Caki2 (cell line): Measurements from ENCODE around the gene HEXIM2. TPM values are rescaled to one million over a fixed set of nuclear protein-coding genes. Genes with fewer than 3 reads are reported as not detected.

ENCODE experiments used
- DNase-seq: peaks from one replicate; pipeline ENCODE4 v3.0.0-alpha.2; 2015; ENCODE audit warnings: low read depth
- in situ Hi-C: cut with HindIII; loops from 2 replicates; pipeline ENCODE4 v1.10.0; 2016; ENCODE audit warnings: low sequenced_read_pairs, low pct_unique_long_range_greater_than_20kb, mixed read lengths
- total RNA-seq: library from RNA; depleted of rRNA; stranded (reverse); fragments of >200 nt; shearing (Covaris generic); gene quantifications from 2 replicates; pipeline ENCODE4 v1.2.3, GENCODE V29; 2014; ENCODE audit warnings: low replicate concordance

Gene HEXIM2
- total RNA-seq, 1 experiment from 2014 or later: 53.4 TPM

DNA sequence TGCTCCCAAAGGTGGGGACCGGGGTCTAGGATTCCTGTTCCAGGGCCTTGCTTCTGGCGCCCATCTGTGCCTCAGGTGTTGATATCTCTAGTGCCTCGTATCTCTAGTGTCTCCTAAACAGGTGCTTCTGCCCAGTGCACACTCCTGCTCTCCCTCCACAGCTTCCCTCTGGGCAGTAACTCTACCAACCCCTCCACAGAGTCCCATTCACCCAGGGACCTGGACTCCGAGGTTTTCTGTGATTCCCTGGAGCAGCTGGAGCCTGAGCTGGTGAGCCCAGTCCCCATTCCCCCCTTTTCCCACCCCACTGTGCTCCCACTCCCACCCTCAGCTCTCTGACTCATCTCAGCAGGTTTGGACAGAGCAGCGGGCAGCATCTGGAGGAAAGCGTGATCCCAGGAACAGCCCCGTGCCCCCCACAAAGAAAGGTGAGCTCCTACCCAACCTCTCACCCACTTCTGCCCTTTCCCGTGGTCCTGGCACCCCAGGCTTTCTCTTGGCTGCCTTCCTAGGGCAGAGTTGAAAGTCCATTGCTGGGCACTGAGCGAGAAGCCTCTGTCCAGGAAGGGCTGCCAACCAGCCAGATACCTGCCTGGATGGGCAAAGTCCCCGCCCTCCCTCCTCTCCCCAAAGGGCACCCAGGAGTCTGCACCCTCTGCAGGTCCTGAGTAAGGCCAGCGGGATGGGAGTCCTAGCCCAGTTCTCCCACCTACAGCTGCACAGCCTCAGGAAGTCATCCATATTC lies 23.9 kb upstream of the HEXIM2 start:
- in situ Hi-C loops: no loop called here
- DNase-seq: no peak

DNA sequence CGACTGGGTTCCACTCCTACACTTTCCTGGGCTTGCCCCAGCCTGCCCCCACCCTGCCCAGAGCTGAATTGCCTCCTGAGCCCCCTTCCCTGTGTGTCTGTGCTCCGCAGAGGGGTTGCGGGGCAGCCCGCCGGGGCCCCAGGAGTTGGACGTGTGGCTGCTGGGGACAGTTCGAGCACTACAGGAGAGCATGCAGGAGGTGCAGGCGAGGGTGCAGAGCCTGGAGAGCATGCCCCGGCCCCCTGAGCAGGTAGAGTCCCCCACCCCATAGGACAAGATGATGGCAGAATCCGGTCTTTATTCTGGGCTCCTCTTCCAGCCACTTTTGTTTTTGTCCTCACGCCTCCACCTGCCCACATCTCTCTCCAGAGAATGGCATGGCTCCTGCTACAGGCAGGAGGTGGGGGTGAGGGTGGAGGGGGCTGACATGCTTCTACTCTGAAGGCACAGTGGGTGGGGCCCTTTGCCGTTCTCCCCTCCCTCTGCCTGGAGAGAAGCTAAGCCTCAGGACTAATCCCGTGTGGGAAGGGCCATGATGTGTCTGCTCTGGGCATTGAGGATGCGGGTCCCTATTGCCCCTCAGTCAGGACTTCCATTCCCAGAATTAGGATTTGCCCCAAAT lies 22.7 kb upstream of the HEXIM2 start:
- DNase-seq: no peak
- in situ Hi-C loops: no loop called here

- no peak for DNase-seq
- in situ Hi-C loops: no loop called here
Observed at GRCh38 chr17:45139533-45139920, 22.1 kb upstream of the HEXIM2 start.

GRCh38 chr17:45143094-45143670 lies 18.5 kb upstream of the HEXIM2 start:
- DNase-seq: no peak
- in situ Hi-C loops: no loop called here

DNA sequence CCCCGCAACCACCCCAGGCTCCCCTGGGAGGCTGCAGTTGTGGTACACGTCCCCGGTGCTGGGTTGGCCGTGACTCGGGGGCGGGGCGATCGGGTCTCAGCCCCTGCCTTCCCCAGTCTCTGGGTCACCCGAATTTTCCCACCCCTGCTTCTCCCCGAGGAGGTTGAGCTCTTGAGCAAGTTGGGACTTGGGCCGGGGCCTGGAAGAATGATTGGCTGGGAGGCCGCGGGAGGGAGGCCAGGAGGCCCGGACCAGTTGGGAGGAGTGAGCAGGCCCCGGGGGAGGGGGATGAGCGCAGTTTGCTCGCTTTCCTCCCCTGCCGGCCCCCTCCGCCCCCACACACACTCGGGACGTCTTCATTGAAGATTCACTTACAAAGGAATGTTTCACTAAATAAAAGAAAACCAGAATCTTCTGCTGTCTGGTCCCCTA lies 17.9 kb upstream of the HEXIM2 start:
- in situ Hi-C loops: no loop called here
- no peak for DNase-seq

DNA sequence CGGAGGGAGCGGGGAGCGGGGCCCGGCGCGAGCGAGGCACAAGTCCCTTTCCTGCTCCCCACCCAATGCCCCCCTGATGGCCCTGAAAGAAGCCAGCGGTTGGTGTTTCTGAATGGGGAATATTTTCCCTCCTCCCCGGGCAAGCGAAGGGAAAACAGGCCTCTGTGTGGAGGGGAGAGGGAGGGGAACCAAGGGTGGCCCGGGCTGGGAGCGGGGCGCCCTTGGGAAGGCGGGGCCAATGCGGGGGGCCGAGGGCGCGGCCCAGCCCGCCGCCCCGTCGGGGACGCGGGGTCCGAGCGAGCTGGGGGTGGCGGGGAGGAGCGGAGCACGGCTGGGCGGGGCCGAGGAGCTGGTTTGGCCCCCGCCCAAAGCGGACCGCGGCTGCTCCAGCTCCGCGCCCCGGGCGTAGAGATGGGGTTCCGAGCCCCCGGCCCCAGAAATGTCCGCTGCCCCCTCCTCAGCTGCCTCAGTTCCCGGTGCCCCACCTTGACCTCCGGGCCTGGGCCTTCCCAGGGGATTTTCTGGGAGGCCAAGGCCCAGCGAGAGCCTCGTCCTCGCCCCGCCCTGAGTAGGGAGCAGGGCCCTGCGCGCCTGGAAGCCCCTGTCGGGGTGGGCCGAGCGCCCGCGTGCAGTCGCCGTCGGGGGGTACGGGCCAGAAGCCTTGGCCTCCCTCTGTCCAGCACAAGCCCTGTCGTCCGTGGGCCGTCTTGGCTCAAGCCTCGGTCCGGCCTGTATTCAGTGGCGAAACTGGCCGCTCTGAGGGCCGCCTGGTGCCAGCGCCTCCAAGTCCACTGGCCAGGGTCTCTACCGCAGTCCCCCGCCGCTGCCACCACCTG lies 17.3 kb upstream of the HEXIM2 start:
- in situ Hi-C loops: no loop called here
- no peak for DNase-seq

DNA sequence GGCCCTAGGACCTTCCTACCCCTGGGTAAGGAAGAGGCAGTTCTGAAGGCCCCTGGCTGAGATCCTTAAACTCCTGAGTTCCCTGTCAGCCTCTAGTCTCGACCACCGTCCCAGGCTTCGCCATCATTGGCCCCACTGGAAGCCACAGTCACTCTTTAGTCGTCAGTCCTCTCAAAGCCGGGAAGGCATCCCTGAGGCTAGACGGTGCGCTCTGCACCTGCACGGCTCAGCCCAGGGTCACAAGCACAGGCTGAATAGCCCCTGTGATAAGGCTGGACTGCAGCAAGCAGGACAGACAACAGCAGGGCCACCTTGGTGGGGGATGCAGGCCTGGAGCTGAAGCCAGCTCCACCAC lies 16.7 kb upstream of the HEXIM2 start:
- in situ Hi-C loops: no loop called here
- DNase-seq: no peak

- no peak for DNase-seq
- in situ Hi-C loops: no loop called here
Observed at GRCh38 chr17:45146166-45146565, 15.5 kb upstream of the HEXIM2 start.

GRCh38 chr17:45146592-45146889 lies 15.1 kb upstream of the HEXIM2 start:
- in situ Hi-C loops: no loop called here
- no peak for DNase-seq

DNA sequence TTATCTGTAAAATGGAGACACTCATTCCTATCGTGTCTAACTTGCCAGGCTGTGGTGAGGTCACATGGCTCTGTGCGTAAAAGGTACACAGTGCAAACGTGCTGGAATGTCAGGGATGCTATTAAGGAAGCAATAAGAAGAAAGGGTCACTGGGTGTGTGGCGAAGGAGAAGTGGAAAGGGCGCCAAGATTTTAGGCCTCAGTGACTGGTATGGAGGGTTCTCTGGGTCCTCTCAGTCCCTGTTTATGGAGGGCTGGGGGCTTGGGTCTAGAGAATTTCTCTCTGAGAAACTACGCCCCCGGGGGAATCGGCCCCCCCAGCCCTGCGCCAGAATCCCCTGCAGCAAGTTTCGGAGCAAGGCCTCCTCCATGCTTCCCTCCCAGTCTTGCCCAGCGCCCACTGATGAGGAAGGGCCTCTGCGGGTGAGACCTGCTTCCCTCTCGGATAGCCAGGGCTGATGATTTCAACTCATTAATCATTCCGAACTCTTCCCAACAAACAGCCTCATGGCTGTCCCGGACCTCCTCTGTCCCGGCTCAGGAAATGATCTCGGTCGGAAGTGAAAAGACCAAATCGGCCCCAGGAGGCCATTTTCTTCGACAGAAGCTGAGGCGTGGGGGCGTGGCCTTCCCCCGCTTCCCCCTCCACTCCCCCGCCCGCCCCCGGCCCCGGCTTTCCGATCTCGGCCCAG lies 14.6 kb upstream of the HEXIM2 start:
- DNase-seq: peak; percentile 85

GRCh38 chr17:45147581-45148182 lies 14.0 kb upstream of the HEXIM2 start:
- peak; percentile 90 for DNase-seq
- in situ Hi-C loops: no loop called here

More for the DNA sequence above, 14.6 kb upstream of the HEXIM2 start:
- in situ Hi-C loops: no loop called here

GRCh38 chr17:45148183-45149036 lies 13.3 kb upstream of the HEXIM2 start, which contains the start of gene HEXIM1:
Gene HEXIM1 (plus strand): TSS chr17:45148475. CDS start chr17:45149191, 716 bp downstream.
- peak; percentile 100 for DNase-seq
- in situ Hi-C loops: no loop called here

DNA sequence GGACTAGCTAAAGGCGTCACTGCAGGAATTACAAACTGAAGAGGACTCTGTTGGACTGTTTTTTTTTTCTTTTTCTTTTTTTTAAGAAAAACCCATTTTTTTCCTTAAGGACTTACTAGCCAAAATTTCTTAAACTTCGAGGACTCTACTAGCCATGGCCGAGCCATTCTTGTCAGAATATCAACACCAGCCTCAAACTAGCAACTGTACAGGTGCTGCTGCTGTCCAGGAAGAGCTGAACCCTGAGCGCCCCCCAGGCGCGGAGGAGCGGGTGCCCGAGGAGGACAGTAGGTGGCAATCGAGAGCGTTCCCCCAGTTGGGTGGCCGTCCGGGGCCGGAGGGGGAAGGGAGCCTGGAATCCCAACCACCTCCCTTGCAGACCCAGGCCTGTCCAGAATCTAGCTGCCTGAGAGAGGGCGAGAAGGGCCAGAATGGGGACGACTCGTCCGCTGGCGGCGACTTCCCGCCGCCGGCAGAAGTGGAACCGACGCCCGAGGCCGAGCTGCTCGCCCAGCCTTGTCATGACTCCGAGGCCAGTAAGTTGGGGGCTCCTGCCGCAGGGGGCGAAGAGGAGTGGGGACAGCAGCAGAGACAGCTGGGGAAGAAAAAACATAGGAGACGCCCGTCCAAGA lies 12.5 kb upstream of the HEXIM2 start:
- DNase-seq: peak; percentile 88
- in situ Hi-C loops: no loop called here

- in situ Hi-C loops: loop anchor here (10.0 kb wide), 1 partner anchor 165 kb away; the partner anchor contains the start of gene MAP3K14
- no peak for DNase-seq
Observed at GRCh38 chr17:45149669-45150664, 11.7 kb upstream of the HEXIM2 start.

GRCh38 chr17:45150911-45151809 lies 10.5 kb upstream of the HEXIM2 start:
- in situ Hi-C loops: loop anchor here (10.0 kb wide), 1 partner anchor 164 kb away; the partner anchor contains the start of gene MAP3K14
- DNase-seq: no peak
